Activated CD8-positive, alpha-beta memory T cell treated with anti-CD3 and anti-CD28 coated beads, Interleukin-2, amount 50 U/mL, for 48 hours (primary cell): ENCODE measurements around the gene BAK1.
A peak's percentile ranks its signal among the peaks of the same experiment; 100 is the strongest.
"Not testable (repeated sequence)": the region's sequence is repeated elsewhere in the genome, so short reads cannot be mapped to it uniquely, and the experiment has no call there.

ENCODE experiments used
- DNase-seq: peaks from one replicate; pipeline ENCODE4 v3.0.0-alpha.2; 2020

Gene BAK1

DNA sequence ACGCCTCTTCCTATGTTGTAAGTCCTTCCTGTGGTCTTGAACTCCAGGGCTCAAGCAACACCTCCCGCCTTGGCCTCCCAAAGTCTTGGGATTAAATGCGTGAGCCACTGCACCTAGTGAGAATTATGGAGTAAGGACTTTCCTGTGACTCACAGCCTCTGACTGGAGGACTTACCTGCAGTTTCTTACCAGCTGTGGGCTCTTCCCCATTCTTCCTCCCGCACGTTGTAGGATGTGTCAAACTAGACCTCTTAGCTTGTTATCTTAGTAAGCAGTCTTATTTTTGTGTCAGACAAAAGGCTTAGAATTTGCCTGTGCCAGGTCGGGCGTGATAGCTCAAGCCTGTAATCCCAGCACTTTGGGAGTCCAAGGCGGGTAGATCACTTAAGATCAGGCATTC, 30.9 kb downstream of the BAK1 start:
- no peak for DNase-seq

DNA sequence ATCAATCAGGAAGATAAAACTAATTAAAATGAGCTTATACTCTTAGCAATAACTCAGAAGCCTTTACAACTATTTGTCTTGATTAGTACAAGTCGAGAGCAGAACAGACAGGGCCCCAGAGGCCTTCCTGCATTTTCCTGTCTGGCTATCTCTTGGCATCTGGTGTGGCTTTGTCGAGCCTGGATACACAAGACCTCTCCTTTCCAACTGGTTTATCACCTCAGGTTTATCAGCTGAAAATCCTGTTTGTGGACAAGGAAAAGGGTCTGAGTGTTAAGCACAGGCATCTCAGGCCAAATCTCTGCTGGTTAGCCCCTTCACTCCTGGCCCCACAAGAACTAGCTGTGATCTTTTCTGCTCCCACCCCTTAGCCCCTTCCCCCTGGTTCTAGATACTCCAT, 32.6 kb downstream of the BAK1 start:
- DNase-seq, result no peak

DNA sequence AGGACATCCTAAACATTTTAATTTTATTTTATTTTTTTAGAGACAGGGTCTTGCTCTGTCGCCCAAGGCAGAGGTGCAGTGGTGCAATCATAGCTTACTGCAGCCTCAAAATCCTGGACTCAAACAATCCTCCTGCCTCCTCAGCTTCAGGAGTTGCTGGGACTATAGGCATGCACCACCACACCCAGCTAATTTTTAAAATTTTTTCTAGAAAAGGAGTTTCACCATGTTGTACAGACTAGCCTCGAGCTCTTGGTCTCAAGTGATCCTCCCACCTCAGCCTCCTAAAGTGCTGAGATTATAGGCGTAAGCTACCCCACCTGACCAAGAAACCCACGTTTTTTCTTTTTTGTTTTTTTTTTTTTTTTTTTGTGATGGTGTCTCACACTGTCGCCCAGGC, 33.3 kb downstream of the BAK1 start:
- no peak for DNase-seq

DNA sequence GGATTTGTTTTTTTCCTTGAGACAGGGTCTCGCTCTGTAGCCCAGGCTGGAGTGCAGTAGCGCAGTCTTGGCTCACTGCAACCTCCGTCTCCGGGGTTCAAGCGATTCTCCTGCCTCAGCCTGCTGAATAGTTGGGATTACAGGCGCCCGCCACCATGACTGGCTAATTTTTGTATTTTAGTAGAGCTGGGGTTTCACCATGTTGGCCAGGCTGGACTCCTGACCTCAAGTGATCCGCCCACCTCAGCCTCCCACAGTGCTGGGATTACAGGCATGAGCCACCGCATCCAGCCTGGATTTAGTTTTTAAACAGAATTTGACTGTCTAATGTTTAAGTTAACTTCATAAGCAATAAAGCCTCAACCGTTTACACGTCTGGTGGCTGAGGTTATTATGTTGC, 34.8 kb downstream of the BAK1 start:
- not testable (repeated sequence) for DNase-seq

DNA sequence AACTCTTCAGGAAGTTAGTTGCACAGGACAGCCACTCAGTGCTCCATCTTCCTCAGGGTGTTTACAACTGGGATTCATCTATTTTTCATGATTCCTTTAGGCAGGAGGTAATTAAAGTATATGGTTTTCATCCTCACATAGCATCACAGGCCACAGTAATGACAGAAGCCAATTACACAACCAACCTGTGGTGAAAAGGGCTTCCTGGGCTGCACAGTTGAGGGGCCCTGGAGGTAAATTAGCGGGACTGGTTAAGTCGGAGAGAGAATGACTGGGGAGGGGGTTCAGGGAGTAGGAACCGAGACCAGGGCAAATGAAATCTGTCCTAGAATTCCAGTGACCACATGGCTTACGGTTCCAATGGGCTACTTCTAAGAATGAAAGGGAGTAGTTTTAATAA, 37.0 kb downstream of the BAK1 start:
- no peak for DNase-seq

DNA sequence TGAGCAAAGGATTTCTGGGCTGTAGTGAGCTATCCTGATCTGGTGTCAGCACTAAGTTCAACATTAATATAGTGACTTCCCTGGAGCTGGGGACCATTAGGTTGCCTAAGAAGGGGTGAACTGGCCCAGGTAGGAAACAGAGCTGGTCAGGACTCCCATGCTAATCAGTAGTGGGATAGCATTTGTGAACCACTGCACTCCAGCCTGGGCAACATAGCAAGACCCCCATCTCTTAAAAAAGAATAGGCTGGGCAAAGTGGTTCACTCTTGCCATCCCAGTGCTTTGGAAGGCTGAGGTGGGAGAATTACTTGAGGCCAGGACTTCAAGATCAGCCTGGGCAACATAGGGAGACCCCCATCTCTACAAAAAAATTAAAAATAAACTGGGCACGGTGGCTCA, 39.3 kb downstream of the BAK1 start:
- DNase-seq, result no peak

DNA sequence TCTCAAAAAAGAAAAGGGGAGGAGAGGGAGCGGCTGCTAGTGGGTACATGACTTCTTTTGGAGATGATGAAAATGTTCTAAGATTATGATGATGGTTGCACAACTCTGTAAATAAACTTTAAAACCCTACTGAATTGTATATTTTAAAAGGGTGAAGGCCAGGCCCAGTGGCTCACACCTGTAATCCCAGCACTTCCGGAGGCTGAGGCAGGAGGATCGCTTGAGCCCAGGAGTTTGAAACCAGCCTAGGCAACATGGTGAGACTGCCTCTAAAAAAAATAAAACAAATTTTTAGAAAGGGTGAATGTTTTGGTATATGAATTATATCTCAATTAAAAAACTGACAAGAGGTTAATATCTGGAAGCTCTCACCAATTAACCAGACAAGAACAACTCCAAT, 45.4 kb downstream of the BAK1 start:
- DNase-seq, result no peak

DNA sequence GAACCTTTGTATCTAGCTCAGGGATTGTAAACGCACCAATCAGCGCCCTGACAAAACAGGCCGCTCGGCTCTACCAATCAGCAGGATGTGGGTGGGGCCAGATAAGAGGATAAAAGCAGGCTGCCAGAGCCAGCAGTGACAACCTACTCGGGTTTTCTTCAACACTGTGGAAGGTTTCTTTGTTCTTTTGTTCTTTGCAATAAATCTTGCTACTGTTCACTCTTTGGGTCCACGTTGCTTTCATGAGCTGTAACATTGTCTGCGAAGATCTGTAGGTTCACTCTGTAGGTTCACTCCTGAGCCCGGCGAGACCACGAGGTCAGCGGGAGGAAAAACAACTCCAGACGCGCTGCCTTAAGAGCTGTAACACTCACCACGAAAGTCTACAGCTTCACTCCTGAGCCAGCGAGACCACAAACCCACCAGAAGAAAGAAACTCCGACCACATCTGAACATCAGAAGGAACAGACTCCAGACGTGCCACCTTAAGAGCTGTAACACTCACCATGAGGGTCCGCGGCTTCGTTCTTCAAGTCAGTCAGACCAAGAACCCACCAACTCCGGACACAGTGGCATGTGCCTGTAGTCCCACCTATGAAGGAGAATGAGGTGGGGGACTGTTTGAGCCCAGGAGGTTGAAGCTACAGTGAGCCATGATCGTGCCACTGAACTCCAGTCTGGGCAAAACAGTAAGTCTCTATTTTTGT, 46.8 kb downstream of the BAK1 start:
- peak; percentile 75 for DNase-seq

DNA sequence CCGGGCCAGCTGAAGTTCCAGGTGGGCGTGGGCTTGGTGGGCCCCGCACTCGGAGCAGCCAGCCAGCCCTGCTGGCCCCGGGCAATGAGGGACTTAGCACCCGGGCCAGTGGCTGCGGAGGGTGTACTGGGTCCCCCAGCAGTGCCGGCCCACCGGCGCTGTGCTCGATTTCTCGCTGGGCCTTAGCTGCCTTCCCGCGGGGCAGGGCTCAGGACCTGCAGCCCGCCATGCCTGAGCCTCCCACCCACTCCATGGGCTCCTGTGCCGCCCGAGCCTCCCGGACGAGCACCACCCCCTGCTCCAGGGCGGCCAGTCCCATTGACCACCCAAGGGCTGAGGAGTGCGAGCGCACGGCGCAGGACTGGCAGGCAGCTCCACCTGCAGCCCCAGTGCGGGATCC, 47.6 kb downstream of the BAK1 start:
- DNase-seq, result not testable (repeated sequence)

DNA sequence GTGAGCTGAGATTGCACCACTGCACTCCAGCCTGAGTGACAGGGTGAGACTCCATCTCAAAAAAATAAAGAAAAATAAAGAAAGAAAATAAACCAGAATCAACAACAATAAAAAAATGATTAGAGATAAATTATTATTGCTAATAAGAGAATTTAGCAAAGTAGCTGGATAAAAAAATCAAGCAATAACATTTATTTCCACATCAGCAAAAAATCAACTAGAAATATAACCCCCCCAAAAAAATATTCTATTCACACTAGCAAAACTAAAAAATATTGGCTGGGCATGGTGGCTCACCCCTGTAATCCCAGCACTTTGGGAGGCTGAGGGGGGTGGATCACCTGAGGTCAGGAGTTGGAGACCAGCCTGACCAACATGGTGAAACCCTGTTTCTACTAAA, 49.5 kb downstream of the BAK1 start:
- DNase-seq, result not testable (repeated sequence)
